ENCODE results near the gene IL18RAP.

The IL18RAP gene

DNA sequence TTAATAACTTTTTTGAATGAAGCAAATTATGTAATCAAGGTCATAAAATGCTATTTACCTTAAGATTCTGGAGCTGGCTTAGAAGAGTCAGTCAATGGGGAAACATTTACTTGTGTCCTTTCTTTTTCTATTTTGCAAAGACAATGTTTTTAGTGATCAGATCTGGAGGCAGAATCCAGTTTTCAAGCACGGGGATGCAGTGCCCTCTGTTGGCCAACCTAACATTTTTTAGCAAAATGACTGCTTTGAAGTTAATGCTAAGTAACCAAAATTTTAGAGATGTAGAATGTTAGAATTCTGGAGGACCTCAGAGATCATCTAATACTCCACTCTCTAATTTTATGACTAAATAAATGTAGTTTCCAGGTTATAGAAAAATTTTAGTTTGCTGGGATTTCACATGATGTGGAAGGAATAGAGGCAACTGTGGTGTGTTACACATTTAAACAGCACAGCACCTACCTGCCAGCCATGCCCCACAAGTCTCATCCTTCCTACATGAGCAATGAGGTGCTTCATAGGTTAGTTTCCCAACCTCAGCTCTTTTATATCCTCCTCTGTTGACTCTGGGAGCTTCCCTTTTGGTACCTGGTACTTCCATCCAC, 26.5 kb downstream of the IL18RAP start:
- TF ChIP-seq, protein P1, sequence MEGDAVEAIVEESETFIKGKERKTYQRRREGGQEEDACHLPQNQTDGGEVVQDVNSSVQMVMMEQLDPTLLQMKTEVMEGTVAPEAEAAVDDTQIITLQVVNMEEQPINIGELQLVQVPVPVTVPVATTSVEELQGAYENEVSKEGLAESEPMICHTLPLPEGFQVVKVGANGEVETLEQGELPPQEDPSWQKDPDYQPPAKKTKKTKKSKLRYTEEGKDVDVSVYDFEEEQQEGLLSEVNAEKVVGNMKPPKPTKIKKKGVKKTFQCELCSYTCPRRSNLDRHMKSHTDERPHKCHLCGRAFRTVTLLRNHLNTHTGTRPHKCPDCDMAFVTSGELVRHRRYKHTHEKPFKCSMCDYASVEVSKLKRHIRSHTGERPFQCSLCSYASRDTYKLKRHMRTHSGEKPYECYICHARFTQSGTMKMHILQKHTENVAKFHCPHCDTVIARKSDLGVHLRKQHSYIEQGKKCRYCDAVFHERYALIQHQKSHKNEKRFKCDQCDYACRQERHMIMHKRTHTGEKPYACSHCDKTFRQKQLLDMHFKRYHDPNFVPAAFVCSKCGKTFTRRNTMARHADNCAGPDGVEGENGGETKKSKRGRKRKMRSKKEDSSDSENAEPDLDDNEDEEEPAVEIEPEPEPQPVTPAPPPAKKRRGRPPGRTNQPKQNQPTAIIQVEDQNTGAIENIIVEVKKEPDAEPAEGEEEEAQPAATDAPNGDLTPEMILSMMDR (conservative IDR thresholded peaks at IDR 0.05; ENCODE audit: low read depth, low read length): peak; percentile 82
- no peak overlapping the region for H3K4me3 ChIP-seq (ENCODE audit: low read depth, low read length)
- DNase-seq (ENCODE audit: low read depth): peak; percentile 77

DNA sequence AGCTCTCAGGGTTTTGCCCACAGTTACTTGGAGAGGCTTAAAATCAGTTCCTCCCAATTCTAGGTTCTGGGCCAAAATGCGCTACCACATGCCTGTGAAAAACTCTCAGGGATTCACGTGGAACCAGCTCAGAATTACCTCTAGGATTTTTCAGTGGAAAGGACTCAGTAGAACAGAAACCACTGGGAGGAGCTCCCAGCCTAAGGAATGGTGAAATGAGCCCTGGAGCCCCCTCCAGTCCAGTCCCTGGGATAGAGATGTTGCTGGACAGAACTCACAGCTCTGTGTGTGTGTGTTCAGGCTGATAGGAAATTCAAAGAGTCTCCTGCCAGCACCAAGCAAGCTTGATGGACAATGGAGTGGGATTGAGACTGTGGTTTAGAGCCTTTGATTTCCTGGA, 29.0 kb downstream of the IL18RAP start:
- H3K4me3 ChIP-seq (ENCODE audit: low read depth, low read length): no peak overlapping the region
- peak; percentile 20 for DNase-seq (ENCODE audit: low read depth)
- TF ChIP-seq, protein P1 (conservative IDR thresholded peaks at IDR 0.05; ENCODE audit: low read depth, low read length): no peak

DNA sequence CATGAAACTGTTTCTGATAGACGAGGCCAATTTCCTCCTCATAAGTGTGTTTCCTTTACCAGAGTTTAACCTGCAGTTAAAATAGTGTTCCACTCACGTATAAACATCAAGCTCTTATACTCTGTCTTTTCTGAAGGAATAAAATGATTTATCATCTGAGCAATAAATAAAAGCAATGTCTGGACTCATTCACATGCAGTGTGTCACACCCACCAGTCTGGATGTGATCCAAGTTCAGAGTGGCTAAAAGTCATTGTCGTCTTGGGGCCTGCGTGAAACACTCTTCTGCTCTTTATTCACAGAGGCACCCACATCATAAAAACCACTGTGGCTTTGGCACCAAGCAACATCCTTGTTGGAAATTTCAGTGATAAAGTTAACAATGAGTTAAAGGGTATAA, 30.5 kb downstream of the IL18RAP start:
- no peak overlapping the region for H3K4me3 ChIP-seq (ENCODE audit: low read depth, low read length)
- no peak for DNase-seq (ENCODE audit: low read depth)
- TF ChIP-seq, protein P1 (conservative IDR thresholded peaks at IDR 0.05; ENCODE audit: low read depth, low read length): no peak

DNA sequence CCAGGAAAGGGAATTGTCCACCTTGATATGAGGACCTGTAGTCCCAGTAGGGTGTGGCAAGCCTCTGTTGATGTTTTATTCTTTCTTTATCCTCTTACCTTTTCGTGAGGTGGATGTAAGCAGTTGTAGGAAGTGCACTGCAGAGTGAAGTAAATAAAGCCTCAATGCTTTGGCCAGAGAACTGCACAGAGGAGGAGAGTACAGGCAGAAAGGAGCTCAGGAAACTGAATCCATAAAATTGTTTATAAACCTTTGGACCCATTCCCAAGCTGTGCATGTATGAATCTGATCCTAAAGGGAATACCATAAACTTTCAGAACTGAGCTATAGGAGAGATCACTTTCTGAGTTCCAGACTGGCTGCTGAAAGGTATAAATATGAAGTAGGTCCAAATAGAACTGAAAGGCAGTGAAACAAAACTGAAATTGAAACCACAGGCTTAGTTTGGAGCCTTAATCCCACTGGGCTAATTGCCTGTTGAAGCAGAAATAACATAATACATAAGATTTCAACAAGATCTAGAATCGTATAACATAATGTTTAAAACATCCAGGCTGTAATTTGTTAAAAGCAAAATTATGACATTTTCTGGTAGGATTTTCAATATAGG, 32.2 kb downstream of the IL18RAP start:
- DNase-seq (ENCODE audit: low read depth): no peak
- TF ChIP-seq, protein P1 (conservative IDR thresholded peaks at IDR 0.05; ENCODE audit: low read depth, low read length): no peak
- no peak overlapping the region for H3K4me3 ChIP-seq (ENCODE audit: low read depth, low read length)

DNA sequence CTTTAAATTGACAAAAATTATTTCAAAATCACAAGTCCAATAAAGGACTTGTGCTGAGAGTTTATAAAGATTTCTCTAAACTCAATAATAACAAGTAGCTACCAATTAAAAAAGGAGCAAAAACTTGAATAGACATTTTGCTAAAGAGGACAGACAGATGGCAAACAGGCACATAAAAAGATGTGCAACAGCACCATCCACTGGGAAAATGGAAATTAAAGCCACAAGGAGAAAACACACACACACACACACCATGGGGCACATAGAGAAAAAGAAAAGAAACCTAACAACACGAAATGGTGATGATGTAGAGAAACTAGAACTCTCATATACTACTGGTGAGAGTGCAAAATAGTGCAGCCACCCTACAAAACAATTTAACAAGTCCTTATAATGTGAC, 37.5 kb downstream of the IL18RAP start:
- H3K4me3 ChIP-seq (ENCODE audit: low read depth, low read length): no peak overlapping the region
- TF ChIP-seq, protein P1 (conservative IDR thresholded peaks at IDR 0.05; ENCODE audit: low read depth, low read length): no peak
- no peak for DNase-seq (ENCODE audit: low read depth)

DNA sequence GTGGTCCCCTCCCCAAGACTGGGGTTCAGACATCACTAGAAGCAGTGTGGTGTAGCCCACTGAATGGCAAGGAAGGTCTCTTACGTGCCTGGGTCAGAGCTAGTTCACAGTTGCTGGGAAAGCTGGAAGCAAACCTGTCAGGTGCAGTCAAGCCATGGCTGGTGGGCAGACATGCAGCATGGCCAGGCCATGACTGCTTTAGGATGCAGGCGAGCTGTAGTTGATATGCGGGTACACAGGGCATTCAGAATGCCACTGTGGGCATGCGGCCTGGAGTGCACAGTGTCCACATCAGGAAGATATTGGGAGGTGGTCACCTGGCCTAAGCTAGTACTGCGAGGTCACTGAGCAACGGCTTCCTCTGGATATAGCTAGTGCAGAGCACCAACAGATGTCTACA, 38.2 kb downstream of the IL18RAP start:
- no peak overlapping the region for H3K4me3 ChIP-seq (ENCODE audit: low read depth, low read length)
- TF ChIP-seq, protein P1 (conservative IDR thresholded peaks at IDR 0.05; ENCODE audit: low read depth, low read length): no peak
- no peak for DNase-seq (ENCODE audit: low read depth)

DNA sequence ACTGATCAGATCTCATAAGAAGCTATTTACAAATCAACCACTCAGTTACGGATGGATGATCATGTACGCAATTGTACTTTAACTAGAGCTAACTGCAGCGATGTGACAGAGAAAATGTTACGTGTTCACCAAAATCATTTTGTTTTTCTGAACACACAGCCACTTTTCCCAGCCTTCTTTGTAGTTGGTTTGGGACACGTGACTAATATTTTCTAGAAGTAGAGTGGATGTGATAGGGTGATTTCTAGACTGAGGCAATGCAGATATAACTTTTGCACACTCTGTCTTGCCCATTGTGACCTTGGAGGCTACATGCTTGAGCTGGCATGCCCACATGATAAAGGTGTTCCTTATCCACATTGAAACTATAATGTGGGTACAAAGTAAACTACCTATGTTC, 40.2 kb downstream of the IL18RAP start:
- no peak for DNase-seq (ENCODE audit: low read depth)
- TF ChIP-seq, protein P1 (conservative IDR thresholded peaks at IDR 0.05; ENCODE audit: low read depth, low read length): no peak
- H3K4me3 ChIP-seq (ENCODE audit: low read depth, low read length): no peak overlapping the region
